SK-N-DZ (cell line): Measurements from ENCODE around the gene MDP1. TPM values are rescaled to one million over a fixed set of nuclear protein-coding genes. Genes with fewer than 3 reads are reported as not detected.
A peak's percentile ranks its signal among the peaks of the same experiment; 100 is the strongest.

Experiments
- DNase-seq: peaks from one replicate; pipeline ENCODE4 v3.0.0-alpha.2; 2015; ENCODE audit warnings: low spot score
- polyA plus RNA-seq, 2 experiments: library from polyadenylated mRNA; depleted of rRNA; stranded (reverse); fragments of >200 nt; gene quantifications; 2 replicates each; pipeline ENCODE4 v1.2.3, GENCODE V29; 2014

The MDP1 gene
- polyA plus RNA-seq (2014; cell fraction: cytosol; rRNA removed) = 40.5 and 47.8 TPM in 2 replicates
- 64.3 and 67.7 TPM in 2 replicates for polyA plus RNA-seq (2014; cell fraction: nucleus; rRNA removed)

- DNase-seq = peak; percentile 89
Measured at GRCh38 chr14:24215495-24216344, at the start of gene MDP1. Gene MDP1 (minus strand): TSS chr14:24216066. CDS start chr14:24215955, 111 bp downstream.

- DNase-seq = no peak
Measured at GRCh38 chr14:24264298-24264697, 48.4 kb upstream of the MDP1 start.

GRCh38 chr14:24263848-24264247 is 48.0 kb upstream of the MDP1 start:
- DNase-seq = no peak

GRCh38 chr14:24262821-24263733 is 47.2 kb upstream of the MDP1 start, which contains the start of gene TGM1:
Gene TGM1 (minus strand): TSS chr14:24263177. CDS start chr14:24262352, 825 bp downstream.
- DNase-seq = no peak

- no peak for DNase-seq
Measured at GRCh38 chr14:24261969-24262327, 46.1 kb upstream of the MDP1 start.

- DNase-seq = no peak
Measured at GRCh38 chr14:24261256-24261968, 45.5 kb upstream of the MDP1 start.

- no peak for DNase-seq
Measured at GRCh38 chr14:24260780-24261157, 44.9 kb upstream of the MDP1 start.

- DNase-seq = no peak
Measured at GRCh38 chr14:24260026-24260779, 44.3 kb upstream of the MDP1 start.

- no peak for DNase-seq
Measured at GRCh38 chr14:24259282-24260025, 43.6 kb upstream of the MDP1 start.

GRCh38 chr14:24258548-24259265 is 42.8 kb upstream of the MDP1 start:
- DNase-seq = no peak

GRCh38 chr14:24258119-24258518 is 42.3 kb upstream of the MDP1 start:
- DNase-seq = no peak

- DNase-seq = no peak
Measured at GRCh38 chr14:24256960-24257359, 41.1 kb upstream of the MDP1 start.

GRCh38 chr14:24255931-24256711 is 40.3 kb upstream of the MDP1 start:
- no peak for DNase-seq

- no peak for DNase-seq
Measured at GRCh38 chr14:24255438-24255837, 39.6 kb upstream of the MDP1 start.

GRCh38 chr14:24254630-24255392 is 38.9 kb upstream of the MDP1 start:
- DNase-seq = no peak

GRCh38 chr14:24253936-24254335 is 38.1 kb upstream of the MDP1 start:
- no peak for DNase-seq

- DNase-seq = no peak
Measured at GRCh38 chr14:24252289-24253124, 36.6 kb upstream of the MDP1 start.
